Measurements from ENCODE around the gene SLCO1B3.

The SLCO1B3 gene

DNA sequence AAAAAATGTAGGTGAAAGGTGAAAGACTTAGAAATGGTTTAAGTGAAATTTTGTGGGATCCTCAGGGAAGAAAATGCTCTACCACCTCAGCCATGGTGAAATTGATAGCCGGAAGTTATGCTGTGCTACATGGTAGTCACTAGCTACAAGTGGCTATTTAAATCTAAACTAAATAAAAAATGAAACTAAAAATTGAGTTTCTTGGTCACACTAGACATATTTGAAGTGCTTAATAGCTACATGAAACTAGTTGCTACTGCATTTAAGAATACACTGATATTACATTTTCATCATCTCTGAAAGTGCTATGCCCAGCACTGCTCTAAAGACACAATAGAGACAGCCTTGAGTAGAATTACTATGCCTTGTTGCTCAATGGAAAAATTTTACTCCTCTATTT lies 10.3 kb upstream of the SLCO1B3 start:
- no peak for DNase-seq (ENCODE audit: low read depth)
- TF ChIP-seq, protein P1, sequence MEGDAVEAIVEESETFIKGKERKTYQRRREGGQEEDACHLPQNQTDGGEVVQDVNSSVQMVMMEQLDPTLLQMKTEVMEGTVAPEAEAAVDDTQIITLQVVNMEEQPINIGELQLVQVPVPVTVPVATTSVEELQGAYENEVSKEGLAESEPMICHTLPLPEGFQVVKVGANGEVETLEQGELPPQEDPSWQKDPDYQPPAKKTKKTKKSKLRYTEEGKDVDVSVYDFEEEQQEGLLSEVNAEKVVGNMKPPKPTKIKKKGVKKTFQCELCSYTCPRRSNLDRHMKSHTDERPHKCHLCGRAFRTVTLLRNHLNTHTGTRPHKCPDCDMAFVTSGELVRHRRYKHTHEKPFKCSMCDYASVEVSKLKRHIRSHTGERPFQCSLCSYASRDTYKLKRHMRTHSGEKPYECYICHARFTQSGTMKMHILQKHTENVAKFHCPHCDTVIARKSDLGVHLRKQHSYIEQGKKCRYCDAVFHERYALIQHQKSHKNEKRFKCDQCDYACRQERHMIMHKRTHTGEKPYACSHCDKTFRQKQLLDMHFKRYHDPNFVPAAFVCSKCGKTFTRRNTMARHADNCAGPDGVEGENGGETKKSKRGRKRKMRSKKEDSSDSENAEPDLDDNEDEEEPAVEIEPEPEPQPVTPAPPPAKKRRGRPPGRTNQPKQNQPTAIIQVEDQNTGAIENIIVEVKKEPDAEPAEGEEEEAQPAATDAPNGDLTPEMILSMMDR (IDR thresholded peaks at IDR 0.05; ENCODE audit: insufficient read depth, low read depth, low read length, missing control alignments): no peak
- H3K4me3 ChIP-seq (ENCODE audit: low read length): no peak overlapping the region

- no peak overlapping the region for H3K4me3 ChIP-seq (ENCODE audit: low read length)
- TF ChIP-seq, protein P1 (IDR thresholded peaks at IDR 0.05; ENCODE audit: insufficient read depth, low read depth, low read length, missing control alignments): no peak
- no peak for DNase-seq (ENCODE audit: low read depth)
These were observed 9.5 kb upstream of the SLCO1B3 start for GRCh38 chr12:20801035-20801434.

DNA sequence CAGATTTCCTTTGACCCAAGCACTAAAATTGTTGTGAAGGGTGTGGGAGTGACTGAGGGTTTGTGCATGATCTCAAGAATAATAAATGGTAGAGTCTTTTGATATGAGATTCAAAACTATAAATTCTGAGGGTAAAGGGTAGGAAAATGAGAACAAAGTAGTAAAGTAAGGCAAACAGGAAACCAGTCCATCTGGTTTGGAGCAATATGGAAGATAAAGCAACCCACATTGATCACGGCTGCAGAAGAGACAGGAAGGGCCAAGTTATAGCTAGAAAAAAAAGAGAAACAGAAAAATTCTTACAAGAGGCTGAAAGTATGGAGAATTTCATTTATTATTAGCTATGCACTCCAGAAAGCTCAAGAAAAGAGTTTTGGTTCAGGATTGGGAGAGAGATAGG lies 4.6 kb upstream of the SLCO1B3 start:
- H3K4me3 ChIP-seq (ENCODE audit: low read length): no peak overlapping the region
- TF ChIP-seq, protein P1 (IDR thresholded peaks at IDR 0.05; ENCODE audit: insufficient read depth, low read depth, low read length, missing control alignments): no peak
- no peak for DNase-seq (ENCODE audit: low read depth)

DNA sequence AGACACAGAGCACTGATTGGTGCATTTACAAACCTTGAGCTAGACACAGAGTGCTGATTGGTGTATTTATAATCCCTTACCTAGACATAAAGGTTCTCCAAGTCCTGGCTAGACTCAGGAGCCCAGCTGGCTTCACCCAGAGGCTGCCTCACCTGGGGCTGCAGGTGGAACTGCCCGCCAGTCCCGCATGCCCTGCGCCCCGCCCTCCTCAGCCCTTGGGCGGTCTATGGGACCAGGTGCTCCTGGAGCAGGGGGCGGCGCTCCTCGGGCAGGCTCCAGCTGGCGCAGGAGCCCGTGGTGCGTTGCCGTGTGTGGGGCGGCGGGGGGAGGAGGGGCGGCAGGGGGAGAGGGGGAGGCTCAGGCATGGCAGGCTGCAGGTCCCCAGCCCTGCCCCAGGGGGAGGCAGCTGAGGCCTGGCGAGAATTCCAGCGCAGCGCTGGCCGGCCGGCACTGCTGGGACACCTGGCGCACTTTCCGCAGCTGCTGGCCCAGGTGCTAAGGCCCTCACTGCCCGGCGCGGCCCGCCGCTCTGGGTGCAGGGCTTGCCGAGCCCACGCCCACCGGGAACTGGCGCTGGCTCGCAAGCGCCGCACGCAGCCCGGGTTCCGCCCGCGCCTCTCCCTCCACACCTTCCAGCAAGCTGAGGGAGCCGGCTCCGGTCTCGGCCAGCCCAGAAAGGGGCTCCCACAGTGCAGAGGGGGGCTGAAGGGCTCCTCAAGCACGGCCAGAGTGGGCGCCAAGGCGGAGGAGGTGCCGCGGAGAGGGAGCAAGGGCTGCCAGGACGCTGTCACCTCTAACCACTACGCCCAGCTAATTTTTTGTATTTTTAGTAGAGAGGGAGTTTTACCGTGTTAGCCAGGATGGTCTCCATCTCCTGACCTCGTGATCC lies 3.1 kb upstream of the SLCO1B3 start:
- no peak overlapping the region for H3K4me3 ChIP-seq (ENCODE audit: low read length)
- TF ChIP-seq, protein P1 (IDR thresholded peaks at IDR 0.05; ENCODE audit: insufficient read depth, low read depth, low read length, missing control alignments): no peak
- DNase-seq (ENCODE audit: low read depth): no peak

DNA sequence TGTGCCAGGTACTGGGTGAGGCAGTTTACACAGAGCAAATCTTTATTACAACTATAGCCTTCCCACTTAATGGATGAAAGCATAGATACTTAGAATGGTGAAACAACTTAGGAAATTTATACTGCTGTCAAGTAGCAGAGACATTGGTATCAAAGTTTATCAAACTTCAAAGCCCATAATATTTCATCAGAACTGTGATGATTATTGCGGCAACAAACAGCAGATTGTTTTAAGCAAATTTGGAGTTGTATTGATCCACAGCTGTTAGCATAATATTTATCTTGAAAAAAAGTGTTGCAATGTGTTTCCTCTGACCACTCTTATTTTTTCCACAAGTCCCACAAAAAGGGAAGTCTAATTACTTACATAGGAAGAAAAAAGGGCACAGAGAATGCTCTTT lies 2.0 kb upstream of the SLCO1B3 start:
- H3K4me3 ChIP-seq (ENCODE audit: low read length): no peak overlapping the region
- TF ChIP-seq, protein P1 (IDR thresholded peaks at IDR 0.05; ENCODE audit: insufficient read depth, low read depth, low read length, missing control alignments): no peak
- DNase-seq (ENCODE audit: low read depth): no peak

- no peak for DNase-seq (ENCODE audit: low read depth)
- TF ChIP-seq, protein P1 (IDR thresholded peaks at IDR 0.05; ENCODE audit: insufficient read depth, low read depth, low read length, missing control alignments): no peak
- no peak overlapping the region for H3K4me3 ChIP-seq (ENCODE audit: low read length)
These were observed 5.1 kb downstream of the SLCO1B3 start for GRCh38 chr12:20815574-20815973.

DNA sequence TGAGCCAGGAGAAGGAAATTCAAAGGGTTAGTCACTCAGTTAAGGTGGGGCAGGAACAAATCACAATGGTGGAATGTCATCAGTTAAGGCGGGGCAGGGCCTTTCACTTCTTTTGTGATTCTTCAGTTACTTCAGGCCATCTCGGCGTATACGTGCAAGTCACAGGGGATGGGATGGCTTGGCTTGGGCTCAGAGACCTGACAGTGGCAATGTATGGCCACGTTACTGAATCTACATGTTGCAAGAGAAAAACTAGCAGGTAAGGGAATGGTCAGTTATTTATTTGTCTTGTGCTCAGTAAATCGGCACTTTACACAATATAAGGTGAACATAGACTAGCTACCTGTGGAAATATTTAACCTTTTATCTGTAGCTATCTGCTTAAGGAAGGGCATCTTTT lies 11.9 kb downstream of the SLCO1B3 start:
- TF ChIP-seq, protein P1 (IDR thresholded peaks at IDR 0.05; ENCODE audit: insufficient read depth, low read depth, low read length, missing control alignments): no peak
- no peak overlapping the region for H3K4me3 ChIP-seq (ENCODE audit: low read length)
- peak; percentile 1 for DNase-seq (ENCODE audit: low read depth)
